H1 (cell line): ENCODE data around the gene ENDOG. TPM values are rescaled to one million over a fixed set of nuclear protein-coding genes. Genes with fewer than 3 reads are reported as not detected.

ENCODE experiments used
- ATF2 ChIP-seq: IDR thresholded peaks from 2 replicates; pipeline ENCODE4 v1.6.1; 2012; ENCODE audit warnings: low read length, inconsistent platforms
- BCL11A ChIP-seq, 2 experiments: IDR thresholded peaks; one replicate each; pipeline ENCODE4 v1.6.1; 2011; ENCODE audit warnings: low read depth in 2 of 2, low read length in 2 of 2, mild to moderate bottlenecking in 2 of 2
- CBX8 ChIP-seq: fragments of 300-800, 300-1000 bp; sonication (generic); IDR thresholded peaks from 2 replicates; pipeline ENCODE4 v1.7.1; 2016; ENCODE audit warnings: low read depth, low read length, borderline replicate concordance
- CHD1 ChIP-seq: IDR thresholded peaks from 2 replicates; pipeline ENCODE4 v1.6.1; 2012; ENCODE audit warnings: low read depth, low read length, improper control_type of control experiment
- CTBP2 ChIP-seq: IDR thresholded peaks from 2 replicates; pipeline ENCODE4 v1.7.0; 2011; ENCODE audit warnings: borderline replicate concordance, mild to moderate bottlenecking, moderate library complexity, mixed read lengths, low read length; ENCODE audit not compliant: insufficient read depth, insufficient read length
- CTCF ChIP-seq, 3 experiments: IDR thresholded peaks; 1 replicate in 2 of 3; 2 replicates in 1 of 3; pipeline versions ENCODE4 v1.5.1 to v1.6.1; 2011; ENCODE audit warnings: low read length in 3 of 3, mild to moderate bottlenecking in 3 of 3, inconsistent platforms in 2 of 3, low read depth in 1 of 3, moderate library complexity in 1 of 3; ENCODE audit not compliant: insufficient read depth in 1 of 3; ENCODE audit errors: control extremely low read depth in 1 of 3
- E2F6 ChIP-seq: IDR thresholded peaks from 2 replicates; pipeline ENCODE4 v1.6.1; 2012; ENCODE audit warnings: inconsistent platforms
- KDM4A ChIP-seq: IDR thresholded peaks from one replicate; pipeline ENCODE4 v1.7.1; 2012; ENCODE audit warnings: low read depth, mild to moderate bottlenecking, moderate library complexity, low read length, inconsistent platforms; ENCODE audit not compliant: severe bottlenecking
- NANOG ChIP-seq: IDR thresholded peaks from 2 replicates; pipeline ENCODE4 v1.6.1; 2011; ENCODE audit warnings: low read length, low read depth, mild to moderate bottlenecking, inconsistent platforms; ENCODE audit not compliant: insufficient read depth, poor library complexity, severe bottlenecking
- POLR2A ChIP-seq, 2 experiments: IDR thresholded peaks; 1 replicate in 1 of 2; 2 replicates in 1 of 2; pipeline ENCODE4 v1.6.1; 2011; ENCODE audit warnings: low read depth in 2 of 2, low read length in 2 of 2, mild to moderate bottlenecking in 2 of 2; ENCODE audit errors: control extremely low read depth in 1 of 2
- POU5F1 ChIP-seq: IDR thresholded peaks from 2 replicates; pipeline ENCODE4 v1.6.1; 2011; ENCODE audit warnings: low read depth, mild to moderate bottlenecking, low read length, moderate library complexity
- RBBP5 ChIP-seq: IDR thresholded peaks from 2 replicates; pipeline ENCODE4 v1.7.1; 2012; ENCODE audit warnings: low read depth, mild to moderate bottlenecking, inconsistent platforms, low read length, moderate library complexity, borderline replicate concordance
- RFX5 ChIP-seq: IDR thresholded peaks from 2 replicates; pipeline ENCODE4 v1.6.1; 2011; ENCODE audit warnings: low read depth, low read length, improper control_type of control experiment, borderline replicate concordance
- RXRA ChIP-seq: IDR thresholded peaks from 2 replicates; pipeline ENCODE4 v1.6.1; 2011; ENCODE audit warnings: low read depth, mild to moderate bottlenecking, low read length, moderate library complexity; ENCODE audit not compliant: insufficient read depth
- SAP30 ChIP-seq: fragments of 300-600 bp; sonication (generic); IDR thresholded peaks from 2 replicates; pipeline ENCODE4 v1.7.1; 2012; ENCODE audit warnings: low read length, moderate library complexity, mild to moderate bottlenecking, inconsistent platforms; ENCODE audit not compliant: insufficient read depth, insufficient replicate concordance
- SP2 ChIP-seq: IDR thresholded peaks from 2 replicates; pipeline ENCODE4 v1.6.1; 2012; ENCODE audit warnings: mild to moderate bottlenecking, low read length, inconsistent platforms
- SUZ12 ChIP-seq: fragments of 200-600 bp; sonication (generic); IDR thresholded peaks from 2 replicates; pipeline ENCODE4 v1.6.1; 2012; ENCODE audit warnings: mild to moderate bottlenecking, inconsistent platforms, low read length, moderate library complexity, mixed read lengths
- YY1 ChIP-seq: IDR thresholded peaks from 2 replicates; pipeline ENCODE4 v1.6.1; 2011; ENCODE audit warnings: low read depth, mild to moderate bottlenecking, low read length
- polyA plus RNA-seq, 7 experiments: library from polyadenylated mRNA; depleted of rRNA in 3 of 7; stranded (reverse) in 5 of 7; unstranded in 2 of 7; fragments of >200 nt in 5 of 7; fragments of 200-250 nt in 2 of 7; gene quantifications; 1 replicate in 5 of 7; 2 replicates in 1 of 7; 4 replicates in 1 of 7; pipeline versions ENCODE4 v1.2.1 to v1.2.3, GENCODE V29; 2011 to 2013; ENCODE audit warnings: missing spikeins in 2 of 7, mixed read lengths in 2 of 7
- total RNA-seq: library from RNA; stranded (reverse); fragmentation: NEBNext Ultra II Directional; extraction: Animal tissue kit (Norgen Biotek cat#: 25700); gene quantifications from 2 replicates; pipeline ENCODE4 v1.2.1, GENCODE V29; 2021

The ENDOG gene
- total and polyA plus RNA-seq, 2 of the 8 experiments (the other 6 are each of a cell fraction or from before 2014, with no cell fraction given) = 17.5 to 23.4 TPM

GRCh38 chr9:128771745-128772519, 46.4 kb upstream of the ENDOG start, which contains the start of gene ZER1 (continued):
- TF ChIP-seq CTCF (IDR thresholded peaks at IDR 0.05; ENCODE audit: control extremely low read depth in 1 of 3, insufficient read depth in 1 of 3, low read depth in 1 of 3, low read length in 3 of 3) (no peak), RFX5 (0 out of 2 replicates have a peak, but pooled peaks have one; percentile 44), KDM4A (peak; percentile 60), CHD1 (no peak), E2F6 (no peak), NANOG (no peak), SUZ12 (no peak), RBBP5 (peak; percentile 85; the same call in 1 of the 2 replicates), ATF2 (no peak), RXRA (no peak), POLR2A (IDR thresholded peaks at IDR 0.05; ENCODE audit: control extremely low read depth in 1 of 2, low read depth in 2 of 2, low read length in 2 of 2) (peak in 1 of 2 experiments; percentile 79; a peak in 2 of 3 replicates), CTBP2 (no peak), YY1 (peak; percentile 61; the same call in 1 of the 2 replicates), SAP30 (no peak), BCL11A (IDR thresholded peaks at IDR 0.05; ENCODE audit: low read depth in 2 of 2, low read length in 2 of 2) (no peak), POU5F1 (no peak), CBX8 (no peak), SP2 (no peak)
